Retinal pigment epithelial cell (primary cell): ENCODE results near the gene PPP1R13L.
"Not testable (repeated sequence)": the region's sequence is repeated elsewhere in the genome, so short reads cannot be mapped to it uniquely, and the experiment has no call there.

Source experiments
- DNase-seq: peaks from one replicate; pipeline ENCODE4 v3.0.0-alpha.2; 2010; ENCODE audit warnings: low read depth
- H3K4me3 ChIP-seq: 2 replicates; pipeline ENCODE4 v1.5.1; 2011; ENCODE audit warnings: mild to moderate bottlenecking, low read length, control low read depth, moderate library complexity
- TF ChIP-seq, protein P1 (sequence below): conservative IDR thresholded peaks from 2 replicates; pipeline ENCODE4 v1.5.1; 2011; ENCODE audit warnings: low read depth, low read length, control low read depth, inconsistent platforms

The PPP1R13L gene

DNA sequence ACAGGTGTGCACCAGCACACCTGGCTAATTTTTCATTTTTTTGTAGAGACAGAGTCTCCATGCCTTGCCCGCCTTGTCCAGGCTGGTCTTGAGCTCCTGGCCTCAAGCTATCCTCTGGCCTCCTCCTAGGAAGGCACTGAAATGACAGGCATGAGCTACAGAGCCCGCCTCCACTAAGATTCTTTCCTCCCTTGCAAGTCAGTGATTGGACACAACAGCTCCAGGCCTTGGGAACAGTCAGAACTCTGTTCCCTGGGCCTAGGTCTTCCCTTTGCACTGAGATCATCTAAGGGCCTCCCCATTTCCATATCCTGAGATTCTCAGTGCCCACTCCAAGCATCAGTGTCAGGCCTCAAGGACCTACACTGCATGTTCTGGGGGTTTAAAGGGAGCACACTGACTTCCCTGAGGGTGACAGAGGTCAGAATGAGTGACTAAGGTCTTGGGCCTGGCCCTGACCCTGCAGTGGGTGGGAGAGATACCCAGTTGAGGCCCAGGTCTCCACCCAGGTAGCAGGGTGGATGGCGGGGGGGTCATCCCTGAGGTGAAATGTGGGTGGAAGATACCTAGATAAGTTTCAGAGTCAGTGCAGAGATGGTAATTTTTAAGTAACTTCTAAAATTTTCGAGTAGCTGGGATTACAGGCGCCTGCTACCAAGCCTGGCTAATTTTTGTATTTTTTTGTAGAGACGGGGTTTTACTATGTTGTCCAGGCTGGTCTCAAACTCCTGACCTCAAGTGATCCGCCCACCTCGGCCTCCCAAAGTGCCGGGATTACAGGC lies 36.2 kb upstream of the PPP1R13L start:
- no peak overlapping the region for H3K4me3 ChIP-seq
- DNase-seq: no peak
- TF ChIP-seq, protein P1, sequence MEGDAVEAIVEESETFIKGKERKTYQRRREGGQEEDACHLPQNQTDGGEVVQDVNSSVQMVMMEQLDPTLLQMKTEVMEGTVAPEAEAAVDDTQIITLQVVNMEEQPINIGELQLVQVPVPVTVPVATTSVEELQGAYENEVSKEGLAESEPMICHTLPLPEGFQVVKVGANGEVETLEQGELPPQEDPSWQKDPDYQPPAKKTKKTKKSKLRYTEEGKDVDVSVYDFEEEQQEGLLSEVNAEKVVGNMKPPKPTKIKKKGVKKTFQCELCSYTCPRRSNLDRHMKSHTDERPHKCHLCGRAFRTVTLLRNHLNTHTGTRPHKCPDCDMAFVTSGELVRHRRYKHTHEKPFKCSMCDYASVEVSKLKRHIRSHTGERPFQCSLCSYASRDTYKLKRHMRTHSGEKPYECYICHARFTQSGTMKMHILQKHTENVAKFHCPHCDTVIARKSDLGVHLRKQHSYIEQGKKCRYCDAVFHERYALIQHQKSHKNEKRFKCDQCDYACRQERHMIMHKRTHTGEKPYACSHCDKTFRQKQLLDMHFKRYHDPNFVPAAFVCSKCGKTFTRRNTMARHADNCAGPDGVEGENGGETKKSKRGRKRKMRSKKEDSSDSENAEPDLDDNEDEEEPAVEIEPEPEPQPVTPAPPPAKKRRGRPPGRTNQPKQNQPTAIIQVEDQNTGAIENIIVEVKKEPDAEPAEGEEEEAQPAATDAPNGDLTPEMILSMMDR: no peak

DNA sequence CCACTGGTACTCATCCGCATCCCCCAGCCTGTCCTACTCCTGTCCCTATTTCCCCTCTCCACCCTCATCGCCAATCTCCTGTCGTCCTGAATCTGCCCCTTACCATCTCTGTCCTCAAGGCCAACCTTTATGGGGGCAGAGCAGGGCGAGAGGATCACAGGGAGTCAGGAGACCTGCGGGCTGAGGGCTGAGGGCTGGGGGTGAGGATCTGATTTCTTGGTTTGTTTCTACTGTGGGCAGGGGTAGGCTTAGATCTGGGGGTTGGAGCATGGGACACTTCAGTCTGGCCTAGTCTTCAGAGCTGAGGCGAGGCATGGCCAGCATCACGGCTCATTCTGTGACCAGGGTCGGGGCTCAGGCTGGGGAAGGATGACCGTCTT lies 35.4 kb upstream of the PPP1R13L start:
- peak overlapping the region; percentile 32 for H3K4me3 ChIP-seq
- no peak for DNase-seq
- TF ChIP-seq, protein P1: no peak

DNA sequence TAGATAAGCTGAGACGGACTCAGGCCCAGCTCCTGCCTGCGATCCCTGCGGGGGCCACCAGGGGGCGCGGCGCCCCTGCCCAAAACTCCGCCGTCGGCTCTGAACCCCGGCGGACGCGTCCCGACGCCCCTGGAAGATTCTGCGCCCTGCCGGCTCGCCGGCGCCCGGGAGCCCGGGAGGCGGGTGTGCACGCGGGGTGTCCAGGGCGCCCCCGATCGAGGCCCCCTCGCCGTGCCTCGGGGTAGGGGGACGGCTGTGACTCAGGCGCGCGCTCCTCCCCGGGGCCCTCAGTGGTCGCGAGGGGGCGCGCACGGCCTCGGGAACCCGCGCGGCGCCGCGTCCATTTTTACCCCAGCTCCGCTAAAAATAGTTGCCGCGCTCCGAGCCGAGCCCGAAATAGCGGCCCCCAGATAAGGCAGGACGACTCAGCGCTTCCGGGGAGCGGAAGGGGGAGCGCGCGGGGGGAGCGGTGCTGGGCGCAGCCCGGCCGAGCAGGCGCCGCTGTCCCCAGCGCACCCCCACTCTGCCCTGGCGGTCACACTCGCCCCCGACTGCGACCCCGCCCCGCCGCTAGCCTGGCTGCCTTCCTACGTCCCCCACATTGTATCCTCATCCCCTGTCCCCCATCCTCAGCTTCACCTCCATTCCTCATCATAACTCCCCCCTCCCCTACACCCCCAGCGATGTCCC lies 34.8 kb upstream of the PPP1R13L start:
- no peak for DNase-seq
- H3K4me3 ChIP-seq: peak overlapping the region; percentile 32
- TF ChIP-seq, protein P1: peak; percentile 92

DNA sequence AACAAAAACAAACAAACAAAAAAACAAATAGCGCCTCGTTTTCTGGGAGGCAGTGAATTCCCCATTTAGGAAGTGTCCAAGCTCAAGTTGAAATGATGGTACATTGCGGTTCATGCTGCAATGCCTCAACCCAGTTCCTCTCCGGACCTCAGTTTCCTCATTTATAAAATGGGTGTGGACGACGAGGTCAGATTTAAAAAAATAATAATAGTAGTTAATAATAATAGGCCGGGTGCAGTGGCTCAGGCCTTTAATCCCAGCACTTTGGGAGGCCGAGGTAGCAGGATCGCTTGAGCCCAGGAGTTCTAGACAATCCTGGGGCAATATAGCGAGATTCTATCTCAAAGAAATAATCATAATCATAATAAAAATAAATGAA lies 34.3 kb upstream of the PPP1R13L start:
- TF ChIP-seq, protein P1: no peak
- DNase-seq: no peak
- peak overlapping the region; percentile 32 for H3K4me3 ChIP-seq

DNA sequence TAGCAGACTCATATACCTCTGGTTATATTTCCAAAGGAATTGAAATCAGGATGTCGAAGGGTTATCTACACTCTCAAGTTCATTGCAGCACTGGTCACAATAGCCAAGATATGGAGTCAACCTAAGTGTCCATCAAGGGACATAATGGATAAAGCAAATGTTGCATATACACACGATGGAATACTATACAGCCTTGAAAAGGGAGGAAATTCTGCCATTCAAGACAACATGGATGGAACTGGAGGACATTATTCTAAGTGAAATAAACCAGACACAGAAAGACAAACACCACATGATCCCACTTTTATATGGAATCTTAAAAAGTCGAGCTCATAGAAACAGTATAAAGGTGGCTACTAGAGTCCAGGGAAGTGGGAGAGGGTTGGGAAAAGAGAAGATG lies 32.5 kb upstream of the PPP1R13L start:
- TF ChIP-seq, protein P1: no peak
- no peak for DNase-seq
- no peak overlapping the region for H3K4me3 ChIP-seq

DNA sequence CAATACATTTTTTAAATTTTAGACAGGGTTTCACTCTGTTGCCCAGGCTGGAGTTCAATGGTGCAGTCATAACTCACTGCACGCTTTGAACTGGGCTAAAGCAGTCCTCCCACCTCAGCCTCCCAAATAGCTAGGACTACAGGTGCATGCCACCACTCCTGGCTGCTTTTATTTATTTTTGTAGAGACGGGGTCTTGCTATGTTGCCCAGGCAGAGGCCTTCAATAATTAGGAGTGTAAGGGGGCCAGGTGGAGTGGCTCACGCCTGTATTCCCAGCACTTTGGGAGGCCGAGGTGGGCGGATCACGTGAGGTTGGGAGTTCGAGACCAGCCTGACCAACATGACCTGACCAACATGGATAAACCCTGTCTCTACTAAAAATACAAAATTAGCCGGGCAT lies 27.7 kb upstream of the PPP1R13L start:
- not testable (repeated sequence) for DNase-seq, H3K4me3 ChIP-seq

DNA sequence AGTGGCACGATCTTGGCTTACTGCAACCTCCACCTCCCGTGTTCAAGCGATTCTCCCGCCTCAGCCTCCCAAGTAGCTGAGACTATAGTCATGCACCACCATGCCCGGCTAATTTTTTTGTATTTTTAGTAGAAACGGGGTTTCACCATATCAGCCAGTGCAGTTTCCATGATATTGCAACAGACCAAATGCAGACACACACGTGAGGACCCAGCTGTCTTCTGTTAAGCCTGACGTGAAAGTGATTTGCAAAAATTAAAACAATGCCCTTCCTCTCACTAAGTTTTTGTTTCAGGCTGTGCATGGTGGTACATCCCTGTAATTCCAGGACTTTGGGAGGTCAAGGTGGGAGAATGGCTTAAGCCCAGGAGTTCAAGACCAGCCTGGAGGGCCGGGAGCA lies 26.1 kb upstream of the PPP1R13L start:
- not testable (repeated sequence) for DNase-seq, H3K4me3 ChIP-seq

DNA sequence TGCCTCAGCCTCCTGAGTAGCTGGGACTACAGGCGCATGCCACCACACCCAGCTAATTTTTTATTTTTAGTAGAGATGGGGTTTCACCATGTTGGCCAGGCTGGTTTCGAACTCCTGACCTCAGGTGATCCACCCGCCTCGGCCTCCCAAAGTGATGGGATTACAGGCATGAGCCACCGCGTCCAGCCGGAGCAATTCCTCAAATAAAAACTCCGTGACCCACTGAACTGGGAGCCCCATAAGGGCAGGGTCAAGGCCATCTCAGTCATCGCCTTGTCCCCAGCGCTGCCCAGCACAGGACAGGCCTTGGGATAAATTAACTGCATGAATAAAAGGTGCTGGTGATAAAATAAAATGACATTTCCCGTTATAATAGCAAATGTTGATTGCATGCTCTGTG lies 25.0 kb upstream of the PPP1R13L start:
- H3K4me3 ChIP-seq, DNase-seq: not testable (repeated sequence)
